Brain microvascular endothelial cell (primary cell): ENCODE data around the gene CATSPER3.

Source experiments
- DNase-seq: peaks from one replicate; pipeline ENCODE4 v3.0.0-alpha.2; 2020
- H3K27ac ChIP-seq: fragments of 250-450 bp; sonication (Bioruptor Pico); 2 replicates; pipeline ENCODE4 v1.5.1; 2020; ENCODE audit warnings: mild to moderate bottlenecking, moderate library complexity
- H3K27me3 ChIP-seq: fragments of 250-450 bp; sonication (Bioruptor Pico); replicated peaks from 2 replicates; pipeline ENCODE4 v1.5.1; 2020; ENCODE audit warnings: mild to moderate bottlenecking
- H3K36me3 ChIP-seq: fragments of 250-450 bp; sonication (Bioruptor Pico); replicated peaks from 2 replicates; pipeline ENCODE4 v1.5.1; 2020; ENCODE audit warnings: mild to moderate bottlenecking
- H3K4me3 ChIP-seq: 2 replicates; pipeline ENCODE4 v1.5.1; 2011; ENCODE audit warnings: low read depth, mild to moderate bottlenecking, control low read depth, low read length, moderate library complexity
- CTCF ChIP-seq: IDR thresholded peaks from 2 replicates; pipeline ENCODE4 v1.5.1; 2011; ENCODE audit warnings: low read depth, mild to moderate bottlenecking, moderate library complexity, low read length, control low read depth, inconsistent platforms; ENCODE audit errors: missing control alignments
- in situ Hi-C: cut with HindIII; loops from 2 replicates; pipeline ENCODE4 v1.10.0; 2017; ENCODE audit warnings: low sequenced_read_pairs, low pct_ligation_motif_present

Gene CATSPER3

DNA sequence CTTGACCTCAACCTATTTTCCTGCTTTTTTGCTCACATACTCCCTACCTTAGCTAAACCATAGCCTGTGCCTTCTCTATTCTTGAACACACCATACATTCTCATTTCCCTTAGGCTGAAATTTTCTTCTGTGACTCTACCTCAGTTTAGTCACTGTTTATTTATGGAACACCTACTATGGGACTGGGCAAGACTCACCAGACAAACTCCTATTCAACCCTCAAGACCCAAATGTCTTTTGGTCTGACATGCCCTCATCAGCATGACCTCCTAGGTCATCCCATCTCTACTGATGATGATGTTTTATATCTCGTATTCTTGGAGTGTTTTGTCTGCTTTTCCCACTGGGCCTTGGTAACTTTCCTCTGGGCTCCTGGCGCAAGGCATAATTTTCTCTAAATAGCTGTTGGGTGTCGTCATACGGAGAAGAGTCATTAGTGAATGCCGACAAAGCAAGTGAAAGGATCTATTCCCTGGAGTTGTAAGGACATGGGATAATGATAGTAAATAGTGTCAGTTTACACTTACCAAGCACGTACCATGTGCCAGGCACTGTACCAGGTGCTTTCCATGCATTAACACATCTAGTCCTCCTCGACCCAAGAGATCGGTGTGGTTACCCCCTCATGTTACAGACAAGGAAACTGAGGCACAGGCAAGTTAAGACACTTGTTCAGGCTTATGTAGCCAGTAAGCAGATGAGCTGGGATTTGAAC, 88.8 kb downstream of the CATSPER3 start:
- H3K4me3 ChIP-seq, result no peak overlapping the region
- no peak for DNase-seq
- in situ Hi-C loops, result no loop called here
- TF ChIP-seq CTCF, result no peak
- peaks cover 12% of the 10 kb centered on the region for H3K27me3 ChIP-seq
- H3K27ac ChIP-seq, result no peak overlapping the region
- no peaks in the 10 kb centered on the region for H3K36me3 ChIP-seq

DNA sequence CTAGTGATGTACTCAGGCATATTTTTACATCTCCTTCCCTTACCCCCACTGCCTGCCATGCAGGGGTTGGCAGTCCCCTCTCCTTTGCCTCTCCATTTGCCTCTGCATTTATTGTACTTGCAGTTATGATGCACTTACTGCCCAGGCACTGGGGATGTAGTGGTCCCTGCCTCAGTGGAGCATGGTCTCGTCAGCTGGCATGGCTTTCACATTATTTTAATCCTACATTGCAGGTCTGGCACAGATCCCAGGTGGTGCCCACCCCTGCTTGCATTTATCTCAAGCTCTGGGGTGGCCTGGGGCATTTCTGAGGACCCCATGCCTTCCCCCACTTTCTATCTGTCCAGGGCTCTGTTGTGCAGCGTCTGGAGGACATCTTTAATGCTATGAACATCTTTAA, 89.5 kb downstream of the CATSPER3 start:
- no peak overlapping the region for H3K27ac ChIP-seq
- H3K36me3 ChIP-seq, result no peaks in the 10 kb centered on the region
- no peak overlapping the region for H3K4me3 ChIP-seq
- in situ Hi-C loops, result no loop called here
- no peak for DNase-seq
- H3K27me3 ChIP-seq, result peaks cover 5% of the 10 kb centered on the region
- no peak for TF ChIP-seq CTCF

GRCh38 chr5:135058331-135058732, 90.6 kb downstream of the CATSPER3 start:
- H3K27me3 ChIP-seq, result peaks cover 6% of the 10 kb centered on the region
- TF ChIP-seq CTCF, result no peak
- no peak for DNase-seq
- no peak overlapping the region for H3K27ac ChIP-seq
- no peak overlapping the region for H3K4me3 ChIP-seq
- in situ Hi-C loops, result no loop called here
- H3K36me3 ChIP-seq, result no peaks in the 10 kb centered on the region

DNA sequence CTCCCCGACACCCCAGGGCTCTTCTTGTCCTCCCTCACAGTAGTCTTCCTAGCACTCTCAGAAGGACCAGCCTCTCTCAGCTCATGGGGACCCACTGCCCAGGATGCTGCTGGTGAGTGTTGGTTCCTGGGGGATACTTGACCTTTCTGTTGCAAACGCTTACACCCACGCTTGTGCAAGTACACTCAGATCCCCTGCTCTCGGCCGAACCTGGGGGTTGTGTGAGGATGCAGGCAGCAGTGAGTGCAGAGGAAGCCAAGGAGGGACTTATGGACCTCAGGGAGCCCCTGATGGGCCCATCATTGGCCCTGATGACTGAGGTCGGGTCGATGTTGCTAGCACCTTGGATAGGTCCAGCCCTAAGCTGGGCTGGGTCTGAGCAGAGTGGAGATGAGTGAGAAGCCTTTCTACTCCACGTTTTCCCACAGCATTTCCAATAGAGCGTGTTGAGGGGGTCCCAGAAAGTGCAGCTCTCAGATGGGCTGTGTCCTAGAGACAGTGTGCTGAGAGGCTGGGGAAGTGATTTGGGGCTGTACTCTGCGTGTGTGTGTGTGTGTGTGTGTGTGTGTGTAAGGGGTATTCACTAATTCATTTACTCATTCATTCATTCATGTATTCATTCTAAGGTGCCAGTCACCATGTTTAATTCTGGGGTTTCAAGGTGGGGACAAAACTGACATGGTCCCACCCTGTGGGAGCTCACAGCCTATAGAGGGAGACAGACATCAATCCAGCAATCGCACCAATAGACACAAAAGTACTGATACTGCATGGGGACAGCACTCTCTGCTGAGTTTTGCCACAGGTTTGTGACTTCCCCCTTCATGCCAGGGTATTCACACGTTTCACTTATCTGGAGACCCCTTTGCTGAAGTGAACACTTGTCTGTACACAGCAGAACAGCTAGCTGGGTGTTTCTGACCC, 91.6 kb downstream of the CATSPER3 start:
- H3K36me3 ChIP-seq, result no peaks in the 10 kb centered on the region
- in situ Hi-C loops, result no loop called here
- H3K27ac ChIP-seq, result no peak overlapping the region
- H3K27me3 ChIP-seq, result peaks cover 6% of the 10 kb centered on the region
- DNase-seq, result no peak
- H3K4me3 ChIP-seq, result no peak overlapping the region
- TF ChIP-seq CTCF, result no peak

GRCh38 chr5:135060021-135060420, 92.3 kb downstream of the CATSPER3 start:
- no peak for TF ChIP-seq CTCF
- peaks cover 6% of the 10 kb centered on the region for H3K27me3 ChIP-seq
- H3K4me3 ChIP-seq, result no peak overlapping the region
- in situ Hi-C loops, result no loop called here
- H3K36me3 ChIP-seq, result no peaks in the 10 kb centered on the region
- no peak overlapping the region for H3K27ac ChIP-seq
- no peak for DNase-seq
